ENCODE data around the gene GSK3A.

The GSK3A gene

DNA sequence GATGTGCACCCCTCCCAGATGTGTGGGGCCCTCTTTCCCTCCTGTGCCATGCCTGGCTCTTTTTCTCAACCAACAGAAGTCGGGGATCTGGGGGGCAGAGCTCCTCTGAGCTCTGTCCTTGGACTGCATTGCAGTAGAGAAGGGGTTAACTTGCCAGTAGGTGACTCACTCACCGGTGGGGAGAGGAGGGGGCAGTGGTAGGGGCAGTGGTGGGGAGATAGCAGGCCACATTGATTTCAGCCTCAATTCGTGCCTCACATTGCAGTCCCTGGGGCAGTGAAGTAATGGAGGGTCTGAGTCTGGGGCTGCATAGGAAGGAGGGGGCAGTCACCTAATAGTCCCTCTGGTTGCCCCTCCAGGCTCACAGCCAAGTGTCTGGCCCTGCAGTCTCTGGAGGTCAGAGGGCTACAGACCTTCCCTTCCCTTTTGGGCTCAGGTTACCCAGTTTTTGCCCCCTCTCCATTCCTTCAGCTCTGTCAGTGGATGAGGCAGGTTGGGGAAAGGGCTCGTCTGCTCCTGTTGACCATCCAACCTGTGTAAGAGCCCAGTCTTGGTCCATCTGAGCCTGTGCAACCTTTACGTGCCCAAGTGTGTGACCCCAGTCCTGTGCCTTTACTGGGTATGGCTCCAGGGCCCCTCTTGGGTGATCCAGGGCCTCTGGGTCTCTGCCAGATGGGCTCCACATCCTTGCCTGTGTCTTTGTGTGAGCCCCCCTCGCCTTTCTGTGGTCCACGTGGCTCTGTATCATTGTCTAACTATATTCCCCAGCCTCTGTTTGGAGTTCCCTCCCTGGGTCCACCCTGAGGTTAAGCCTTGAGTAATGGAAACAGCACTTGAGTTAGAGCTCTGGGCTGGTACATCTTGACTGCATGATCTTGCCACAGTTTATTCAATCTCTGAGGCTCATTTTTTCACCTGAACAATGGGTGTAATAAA, 39.7 kb upstream of the GSK3A start:
- Histone ChIP-seq H2AFZ (ENCODE audit: insufficient read depth, low read length, poor library complexity) (no peak overlapping the region), H3K14ac (ENCODE audit: low read length) (peak overlapping the region; percentile 77), H3K27ac (ENCODE audit: low read depth, low read length) (peak overlapping the region; percentile 91), H4K12ac (ENCODE audit: low read depth, low read length) (peak overlapping the region; percentile 49), H3K27me3 (ENCODE audit: insufficient read depth, low read length) (no peaks in the 10 kb centered on the region), H3K4me3 (ENCODE audit: low read depth, low read length) (no peak overlapping the region), H2BK120ac (ENCODE audit: insufficient read depth, low read length, poor library complexity) (peak overlapping the region; percentile 85), H3K9me3 (ENCODE audit: insufficient read depth, low read depth, low read length) (peaks cover 4% of the 10 kb centered on the region), H3K79me2 (ENCODE audit: control insufficient read depth, insufficient read depth, low read length, poor library complexity) (peaks cover 13% of the 10 kb centered on the region), H2BK12ac (ENCODE audit: low read length) (peak overlapping the region; percentile 82), H3K79me1 (ENCODE audit: low read length) (peaks cover 34% of the 10 kb centered on the region), H3K4ac (ENCODE audit: low read depth, low read length) (peak overlapping the region; percentile 50), H4K91ac (ENCODE audit: low read depth, low read length) (peak overlapping the region; percentile 87), H3K36me3 (ENCODE audit: control insufficient read depth in 1 of 2, insufficient read depth in 2 of 2, low read length in 2 of 2) (peaks cover 8 to 10% of the 10 kb centered on the region in 2 experiments), H2BK5ac (ENCODE audit: low read depth, low read length, poor library complexity) (peak overlapping the region; percentile 74), H3K4me1 (ENCODE audit: control insufficient read depth in 1 of 2, insufficient read depth in 2 of 2, low read length in 2 of 2) (peaks cover 44 to 54% of the 10 kb centered on the region in 2 experiments), H3K4me2 (ENCODE audit: low read length) (peak overlapping the region; percentile 94), H2AK5ac (ENCODE audit: low read length) (peak overlapping the region; percentile 70), H3K23ac (ENCODE audit: low read length) (no peak overlapping the region), H4K8ac (ENCODE audit: low read depth, low read length) (peak overlapping the region; percentile 66), H3K9ac (ENCODE audit: low read length) (no peak overlapping the region), H3K18ac (ENCODE audit: low read length) (peak overlapping the region; percentile 89)
- no CpG with 5 or more reads among the region's 7 CpGs for WGBS (ENCODE audit: extremely low coverage, insufficient coverage, insufficient read length)
- no peak for DNase-seq

DNA sequence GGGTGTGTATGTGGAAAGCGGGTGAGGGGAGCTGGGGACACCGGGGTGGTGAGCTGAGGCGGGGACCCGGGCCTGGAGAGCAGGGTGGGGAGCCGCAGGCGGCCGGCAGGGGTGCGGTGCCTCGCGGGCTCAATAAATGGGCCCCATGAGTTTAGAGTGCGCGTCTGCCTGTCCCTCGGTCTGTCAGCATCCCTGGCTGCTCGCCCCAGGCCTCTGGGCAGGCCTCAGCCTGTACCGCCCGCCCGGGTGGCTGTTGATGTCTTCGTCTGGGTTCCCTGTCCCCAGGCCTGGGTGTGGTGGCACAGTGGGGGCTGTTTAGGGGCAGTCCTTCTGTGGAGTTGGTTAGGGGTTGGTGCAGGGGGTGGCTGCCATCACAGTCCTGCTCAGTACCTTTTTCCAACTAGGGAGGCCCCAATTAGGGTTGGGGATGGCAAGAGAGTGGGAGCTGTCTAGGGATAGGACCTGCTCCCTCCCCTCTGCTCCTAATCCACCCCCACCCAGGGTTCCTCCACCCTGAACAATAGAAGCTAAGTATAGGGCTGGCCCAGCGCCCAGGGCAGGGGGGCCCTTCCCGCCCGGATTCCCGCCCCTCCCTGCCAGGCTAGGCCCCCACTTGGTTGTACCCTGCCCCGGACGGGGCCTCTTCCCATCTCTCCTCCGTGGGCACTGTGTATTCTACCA, 38.9 kb upstream of the GSK3A start:
- H3K18ac ChIP-seq (ENCODE audit: low read length), result peak overlapping the region; percentile 89
- peak overlapping the region; percentile 91 for H3K27ac ChIP-seq (ENCODE audit: low read depth, low read length)
- peak overlapping the region; percentile 77 for H3K14ac ChIP-seq (ENCODE audit: low read length)
- peak overlapping the region; percentile 66 for H4K8ac ChIP-seq (ENCODE audit: low read depth, low read length)
- peak overlapping the region; percentile 51 for H3K9ac ChIP-seq (ENCODE audit: low read length)
- H3K27me3 ChIP-seq (ENCODE audit: insufficient read depth, low read length), result no peaks in the 10 kb centered on the region
- H3K9me3 ChIP-seq (ENCODE audit: insufficient read depth, low read depth, low read length), result peaks cover 4% of the 10 kb centered on the region
- peaks cover 5 to 6% of the 10 kb centered on the region in 2 experiments for H3K36me3 ChIP-seq (ENCODE audit: control insufficient read depth in 1 of 2, insufficient read depth in 2 of 2, low read length in 2 of 2)
- no peak for DNase-seq
- peak overlapping the region; percentile 87 for H4K91ac ChIP-seq (ENCODE audit: low read depth, low read length)
- H2AK5ac ChIP-seq (ENCODE audit: low read length), result peak overlapping the region; percentile 70
- peak overlapping the region; percentile 94 for H3K4me2 ChIP-seq (ENCODE audit: low read length)
- peak overlapping the region; percentile 40 for H3K4me3 ChIP-seq (ENCODE audit: low read depth, low read length)
- H3K79me1 ChIP-seq (ENCODE audit: low read length), result peaks cover 34% of the 10 kb centered on the region
- H2BK5ac ChIP-seq (ENCODE audit: low read depth, low read length, poor library complexity), result peak overlapping the region; percentile 74
- H2AFZ ChIP-seq (ENCODE audit: insufficient read depth, low read length, poor library complexity), result peak overlapping the region; percentile 48
- H2BK12ac ChIP-seq (ENCODE audit: low read length), result peak overlapping the region; percentile 82
- peaks cover 44 to 54% of the 10 kb centered on the region in 2 experiments for H3K4me1 ChIP-seq (ENCODE audit: control insufficient read depth in 1 of 2, insufficient read depth in 2 of 2, low read length in 2 of 2)
- peak overlapping the region; percentile 49 for H4K12ac ChIP-seq (ENCODE audit: low read depth, low read length)
- H3K23ac ChIP-seq (ENCODE audit: low read length), result no peak overlapping the region
- WGBS (ENCODE audit: extremely low coverage, insufficient coverage, insufficient read length), result no CpG with 5 or more reads among the region's 25 CpGs
- H2BK120ac ChIP-seq (ENCODE audit: insufficient read depth, low read length, poor library complexity), result peak overlapping the region; percentile 85
- peaks cover 13% of the 10 kb centered on the region for H3K79me2 ChIP-seq (ENCODE audit: control insufficient read depth, insufficient read depth, low read length, poor library complexity)
- peak overlapping the region; percentile 50 for H3K4ac ChIP-seq (ENCODE audit: low read depth, low read length)

DNA sequence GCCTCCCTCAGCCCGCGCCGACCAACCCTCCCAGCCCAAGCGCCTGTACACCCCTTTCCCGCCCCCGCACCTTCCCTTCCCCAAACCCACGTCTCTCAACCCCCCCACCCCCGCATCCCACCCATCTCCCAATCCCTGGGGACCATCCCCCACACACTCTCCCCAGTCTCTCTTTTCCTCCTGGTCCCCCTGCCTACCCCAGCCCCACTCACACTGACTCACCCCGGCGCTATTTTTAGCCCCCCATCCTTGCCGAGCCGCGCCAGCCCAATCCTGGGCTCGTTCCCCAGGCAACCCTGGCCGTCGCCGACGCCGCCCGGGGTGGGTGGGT, 38.4 kb upstream of the GSK3A start:
- Histone ChIP-seq H4K91ac (ENCODE audit: low read depth, low read length) (peak overlapping the region; percentile 87), H3K79me1 (ENCODE audit: low read length) (peaks cover 34% of the 10 kb centered on the region), H3K18ac (ENCODE audit: low read length) (peak overlapping the region; percentile 95), H3K23ac (ENCODE audit: low read length) (no peak overlapping the region), H3K4me2 (ENCODE audit: low read length) (peak overlapping the region; percentile 94), H2BK12ac (ENCODE audit: low read length) (no peak overlapping the region), H3K27ac (ENCODE audit: low read depth, low read length) (peak overlapping the region; percentile 91), H2BK5ac (ENCODE audit: low read depth, low read length, poor library complexity) (peak overlapping the region; percentile 60), H3K36me3 (ENCODE audit: control insufficient read depth in 1 of 2, insufficient read depth in 2 of 2, low read length in 2 of 2) (peaks cover 0 to 4% of the 10 kb centered on the region in 2 experiments), H3K4ac (ENCODE audit: low read depth, low read length) (peak overlapping the region; percentile 50), H3K4me3 (ENCODE audit: low read depth, low read length) (peak overlapping the region; percentile 78), H3K9ac (ENCODE audit: low read length) (peak overlapping the region; percentile 68), H2BK120ac (ENCODE audit: insufficient read depth, low read length, poor library complexity) (peak overlapping the region; percentile 82), H3K79me2 (ENCODE audit: control insufficient read depth, insufficient read depth, low read length, poor library complexity) (peaks cover 11% of the 10 kb centered on the region), H2AFZ (ENCODE audit: insufficient read depth, low read length, poor library complexity) (peak overlapping the region; percentile 28), H3K14ac (ENCODE audit: low read length) (peak overlapping the region; percentile 91), H3K27me3 (ENCODE audit: insufficient read depth, low read length) (no peaks in the 10 kb centered on the region), H2AK5ac (ENCODE audit: low read length) (peak overlapping the region; percentile 66), H4K12ac (ENCODE audit: low read depth, low read length) (peak overlapping the region; percentile 21), H4K8ac (ENCODE audit: low read depth, low read length) (peak overlapping the region; percentile 91), H3K4me1 (ENCODE audit: control insufficient read depth in 1 of 2, insufficient read depth in 2 of 2, low read length in 2 of 2) (peaks cover 39 to 49% of the 10 kb centered on the region in 2 experiments), H3K9me3 (ENCODE audit: insufficient read depth, low read depth, low read length) (peaks cover 4% of the 10 kb centered on the region)
- no CpG with 5 or more reads among the region's 20 CpGs for WGBS (ENCODE audit: extremely low coverage, insufficient coverage, insufficient read length)
- no peak for DNase-seq
